Measurements from ENCODE around the gene GALNT9. TPM values are rescaled to one million over a fixed set of nuclear protein-coding genes. Genes with fewer than 3 reads are reported as not detected.
"Not testable (repeated sequence)": the region's sequence is repeated elsewhere in the genome, so short reads cannot be mapped to it uniquely, and the experiment has no call there.

GALNT9 gene
- total RNA-seq (not detected), polyA plus RNA-seq (under 1 TPM in 1 of 2 donors, not detected in 1; 0.61 TPM)

DNA sequence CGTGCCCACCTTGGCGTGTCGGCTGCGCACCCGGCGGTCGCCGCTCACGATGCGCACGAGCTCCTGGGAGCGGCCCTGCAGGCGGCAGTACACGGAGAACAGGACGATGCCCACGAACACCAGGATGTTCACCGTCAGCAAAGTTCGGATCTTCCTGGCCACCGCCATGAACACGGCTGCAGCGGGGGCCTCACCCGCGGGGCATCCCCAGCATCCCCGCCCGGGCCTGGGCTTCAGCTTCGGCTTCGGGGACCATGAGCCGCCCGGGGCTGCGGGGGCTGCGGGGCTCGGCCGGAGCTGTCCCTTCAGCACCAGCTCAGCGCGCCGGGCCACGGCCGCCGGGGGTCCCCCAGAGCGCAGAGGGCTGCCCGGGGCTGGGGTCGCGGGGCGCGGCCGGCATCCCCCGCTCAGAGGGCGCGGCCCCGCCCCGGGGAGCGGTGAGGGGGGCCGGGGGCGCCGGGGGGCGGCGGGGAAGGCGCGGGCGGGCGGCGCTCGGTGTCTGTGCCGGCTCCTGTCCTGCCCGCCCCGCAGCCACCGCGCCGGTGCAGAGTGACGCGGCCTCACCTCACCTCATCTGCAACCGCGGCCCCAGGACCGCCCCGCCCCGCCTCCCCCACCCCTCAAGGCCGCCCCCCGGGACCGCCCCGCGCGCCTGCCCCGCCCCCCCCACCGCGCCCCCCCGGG, at the start of gene GALNT9:
GALNT9 (minus strand) TSS at position 554 of the 684 bp plus-strand sequence; CDS start at position 168, 386 bp downstream.
- no peak within 1 kb of the TSS for H3K27ac Mint-ChIP-seq
- Histone ChIP-seq H3K9me3 (ENCODE audit: control insufficient read depth in 1 of 2, low read length in 2 of 2) (no peaks in the 10 kb centered on the region), H3K4me1 (ENCODE audit: insufficient read depth, low read length) (no peaks in the 10 kb centered on the region), H3K36me3 (ENCODE audit: insufficient read depth, low read length) (no peaks in the 10 kb centered on the region), H3K27ac (ENCODE audit: low read depth, low read length) (no peak within 1 kb of the TSS), H3K4me3 (ENCODE audit: low read length in 2 of 2) (no peak within 1 kb of the TSS), H3K27me3 (ENCODE audit: insufficient read depth, low read length) (peaks cover 6% of the 10 kb centered on the region)
- peaks cover 0 to 2% (median 0%) of the 10 kb centered on the region in 8 donors for H3K9me3 Mint-ChIP-seq
- H3K4me3 Mint-ChIP-seq: peak within 1 kb of the TSS in 1 of 8 donors; percentile 34
- POLR2A ChIA-PET (ENCODE audit: partially characterized antibody): no interaction called here
- H3K36me3 Mint-ChIP-seq: no peaks in the 10 kb centered on the region
- DNase-seq: no peak
- H3K4me1 Mint-ChIP-seq: peaks cover 3 to 13% (median 10%) of the 10 kb centered on the region in 4 donors
- intact Hi-C loops (cut with micrococcal nuclease): no loop called here
- peaks cover 34 to 38% of the 10 kb centered on the region in 2 donors for H3K27me3 Mint-ChIP-seq
- CTCF ChIA-PET (ENCODE audit: partially characterized antibody): no interaction called here

DNA sequence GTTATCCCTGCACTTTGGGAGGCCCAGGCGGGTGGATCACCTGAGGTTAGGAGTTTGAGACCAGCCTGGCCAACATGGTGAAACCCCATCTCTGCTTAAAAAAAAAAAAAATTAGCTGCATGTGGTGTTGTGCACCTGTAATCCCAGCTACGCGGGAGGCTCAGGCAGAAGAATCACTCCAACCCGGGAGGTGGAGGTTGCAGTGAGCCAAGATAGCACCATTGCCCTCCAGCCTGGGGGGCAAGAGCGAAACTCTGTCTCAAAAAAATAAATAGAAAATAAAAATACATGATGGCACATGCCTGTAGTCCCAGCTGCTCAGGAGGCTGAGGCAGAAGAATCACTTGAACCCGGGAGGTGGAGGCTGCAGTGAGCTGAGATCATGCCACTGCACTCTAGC, 49.7 kb upstream of the GALNT9 start:
- intact Hi-C loops (cut with micrococcal nuclease); POLR2A ChIA-PET (ENCODE audit: partially characterized antibody); H3K27ac Mint-ChIP-seq; DNase-seq; H3K4me3 ChIP-seq (ENCODE audit: low read length in 2 of 2); H3K4me1 Mint-ChIP-seq; H3K9me3 Mint-ChIP-seq; H3K9me3 ChIP-seq (ENCODE audit: control insufficient read depth in 1 of 2, low read length in 2 of 2); H3K4me1 ChIP-seq (ENCODE audit: insufficient read depth, low read length); H3K36me3 ChIP-seq (ENCODE audit: insufficient read depth, low read length); H3K36me3 Mint-ChIP-seq; H3K27ac ChIP-seq (ENCODE audit: low read depth, low read length); H3K4me3 Mint-ChIP-seq: not testable (repeated sequence)
- H3K27me3 ChIP-seq (ENCODE audit: insufficient read depth, low read length): peaks cover 19% of the 10 kb centered on the region
- CTCF ChIA-PET (ENCODE audit: partially characterized antibody): interaction anchor here (0.7 kb wide), 1 partner anchor 140 kb away, joined by 3 read pairs; no protein-coding TSS in a partner anchor
- H3K27me3 Mint-ChIP-seq: peaks cover 15 to 22% of the 10 kb centered on the region in 2 donors

DNA sequence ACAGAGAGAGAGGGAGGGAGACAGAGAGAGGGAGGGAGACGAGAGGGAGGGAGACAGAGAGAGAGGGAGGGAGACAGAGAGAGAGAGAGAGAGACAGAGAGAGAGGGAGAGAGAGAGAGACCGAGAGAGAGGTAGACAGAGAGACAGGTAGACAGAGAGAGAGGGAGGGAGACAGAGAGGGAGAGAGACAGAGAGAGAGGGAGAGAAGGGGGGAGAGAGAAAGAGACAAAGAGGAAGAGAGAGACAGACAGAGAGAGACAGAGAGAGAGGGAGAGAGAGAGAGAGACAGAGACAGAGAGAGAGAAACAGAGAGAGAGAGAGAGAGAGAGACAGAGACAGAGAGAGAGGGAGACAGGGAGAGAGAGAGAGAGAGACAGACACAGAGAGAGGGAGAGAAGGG, 47.8 kb upstream of the GALNT9 start:
- Mint-ChIP-seq H3K4me1 (no peaks in the 10 kb centered on the region), H3K27me3 (peaks cover 22 to 30% of the 10 kb centered on the region in 2 donors), H3K27ac (no peak overlapping the region), H3K36me3 (no peaks in the 10 kb centered on the region), H3K9me3 (peaks cover 0 to 1% (median 0%) of the 10 kb centered on the region in 8 donors), H3K4me3 (no peak overlapping the region)
- Histone ChIP-seq H3K27me3 (ENCODE audit: insufficient read depth, low read length) (peaks cover 19% of the 10 kb centered on the region), H3K36me3 (ENCODE audit: insufficient read depth, low read length) (no peaks in the 10 kb centered on the region), H3K9me3 (ENCODE audit: control insufficient read depth in 1 of 2, low read length in 2 of 2) (no peaks in the 10 kb centered on the region), H3K4me3 (ENCODE audit: low read length in 2 of 2) (no peak overlapping the region), H3K27ac (ENCODE audit: low read depth, low read length) (no peak overlapping the region), H3K4me1 (ENCODE audit: insufficient read depth, low read length) (no peaks in the 10 kb centered on the region)
- CTCF ChIA-PET (ENCODE audit: partially characterized antibody): no interaction called here
- POLR2A ChIA-PET (ENCODE audit: partially characterized antibody): no interaction called here
- DNase-seq: no peak
- intact Hi-C loops (cut with micrococcal nuclease): no loop called here

DNA sequence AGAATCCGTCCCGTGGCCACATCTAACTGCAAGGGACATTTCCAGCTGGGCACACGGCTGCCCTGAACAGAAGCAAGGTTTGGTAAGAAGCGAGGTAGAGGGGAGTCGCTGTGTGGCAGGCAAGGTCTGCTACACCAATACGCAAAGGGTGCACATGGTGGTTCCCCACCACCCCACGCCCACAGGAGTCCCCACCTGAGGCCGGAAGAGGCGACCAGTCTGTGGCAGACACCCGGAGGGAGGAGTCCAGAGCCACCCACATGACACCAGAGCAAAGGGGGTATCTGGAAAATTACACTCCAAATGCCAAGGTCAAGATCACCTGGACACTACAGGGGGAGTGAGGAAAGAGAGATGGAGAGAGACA, 47.1 kb upstream of the GALNT9 start:
- Histone ChIP-seq H3K27ac (ENCODE audit: low read depth, low read length) (no peak overlapping the region), H3K4me3 (ENCODE audit: low read length in 2 of 2) (no peak overlapping the region), H3K4me1 (ENCODE audit: insufficient read depth, low read length) (no peaks in the 10 kb centered on the region), H3K9me3 (ENCODE audit: control insufficient read depth in 1 of 2, low read length in 2 of 2) (no peaks in the 10 kb centered on the region), H3K27me3 (ENCODE audit: insufficient read depth, low read length) (peaks cover 19% of the 10 kb centered on the region), H3K36me3 (ENCODE audit: insufficient read depth, low read length) (no peaks in the 10 kb centered on the region)
- POLR2A ChIA-PET (ENCODE audit: partially characterized antibody): no interaction called here
- no peaks in the 10 kb centered on the region for H3K4me1 Mint-ChIP-seq
- CTCF ChIA-PET (ENCODE audit: partially characterized antibody): no interaction called here
- H3K27me3 Mint-ChIP-seq: peaks cover 25 to 32% of the 10 kb centered on the region in 2 donors
- peaks cover 0 to 5% (median 0%) of the 10 kb centered on the region in 8 donors for H3K9me3 Mint-ChIP-seq
- H3K27ac Mint-ChIP-seq: no peak overlapping the region
- no peak for DNase-seq
- intact Hi-C loops (cut with micrococcal nuclease): no loop called here
- H3K36me3 Mint-ChIP-seq: no peaks in the 10 kb centered on the region
- H3K4me3 Mint-ChIP-seq: no peak overlapping the region

DNA sequence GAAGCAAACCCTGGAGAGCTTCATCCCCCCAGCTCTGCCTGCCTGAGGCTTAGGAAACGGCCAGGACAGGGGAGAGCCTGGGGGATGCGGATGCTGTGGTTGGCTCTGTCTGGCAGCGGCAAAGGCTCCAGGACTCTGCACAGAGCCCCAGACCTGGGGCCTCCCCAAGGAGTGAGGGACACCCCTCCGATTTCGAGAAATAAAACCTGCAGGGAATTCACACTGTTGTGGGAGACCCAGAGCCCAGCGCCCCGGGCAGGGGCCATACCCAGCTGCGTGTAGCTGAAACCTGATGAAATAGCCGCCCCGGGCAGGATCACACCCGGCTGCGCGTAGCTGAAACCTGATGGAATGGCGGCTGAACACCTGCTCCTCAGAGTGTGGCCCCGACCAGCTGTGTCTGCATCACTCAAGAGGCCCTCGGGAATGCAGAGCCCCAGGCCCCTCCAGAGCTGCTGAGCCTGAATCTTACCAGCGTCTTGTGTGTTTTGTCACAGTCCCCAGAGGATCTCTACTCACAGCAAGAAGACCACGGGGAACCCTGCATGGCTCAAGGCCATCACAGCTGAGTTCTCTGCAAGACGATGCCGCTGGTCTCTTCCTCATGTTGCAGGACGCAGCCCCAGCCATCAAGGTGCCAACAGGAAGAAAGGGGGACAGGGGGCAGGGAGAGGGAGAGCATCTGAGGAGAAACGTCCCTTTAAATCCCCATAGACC, 46.5 kb upstream of the GALNT9 start:
- peaks cover 27 to 37% of the 10 kb centered on the region in 2 donors for H3K27me3 Mint-ChIP-seq
- H3K27ac Mint-ChIP-seq: peak overlapping the region in 1 of 7 donors; percentile 48
- H3K36me3 Mint-ChIP-seq: no peaks in the 10 kb centered on the region
- Histone ChIP-seq H3K27ac (ENCODE audit: low read depth, low read length) (no peak overlapping the region), H3K27me3 (ENCODE audit: insufficient read depth, low read length) (peaks cover 19% of the 10 kb centered on the region), H3K4me3 (ENCODE audit: low read length in 2 of 2) (no peak overlapping the region), H3K9me3 (ENCODE audit: control insufficient read depth in 1 of 2, low read length in 2 of 2) (no peaks in the 10 kb centered on the region), H3K36me3 (ENCODE audit: insufficient read depth, low read length) (no peaks in the 10 kb centered on the region), H3K4me1 (ENCODE audit: insufficient read depth, low read length) (no peaks in the 10 kb centered on the region)
- peaks cover 0 to 8% (median 1%) of the 10 kb centered on the region in 8 donors for H3K9me3 Mint-ChIP-seq
- H3K4me3 Mint-ChIP-seq: no peak overlapping the region
- no peak for DNase-seq
- no peaks in the 10 kb centered on the region for H3K4me1 Mint-ChIP-seq
- POLR2A ChIA-PET (ENCODE audit: partially characterized antibody): no interaction called here
- intact Hi-C loops (cut with micrococcal nuclease): no loop called here
- CTCF ChIA-PET (ENCODE audit: partially characterized antibody): no interaction called here

DNA sequence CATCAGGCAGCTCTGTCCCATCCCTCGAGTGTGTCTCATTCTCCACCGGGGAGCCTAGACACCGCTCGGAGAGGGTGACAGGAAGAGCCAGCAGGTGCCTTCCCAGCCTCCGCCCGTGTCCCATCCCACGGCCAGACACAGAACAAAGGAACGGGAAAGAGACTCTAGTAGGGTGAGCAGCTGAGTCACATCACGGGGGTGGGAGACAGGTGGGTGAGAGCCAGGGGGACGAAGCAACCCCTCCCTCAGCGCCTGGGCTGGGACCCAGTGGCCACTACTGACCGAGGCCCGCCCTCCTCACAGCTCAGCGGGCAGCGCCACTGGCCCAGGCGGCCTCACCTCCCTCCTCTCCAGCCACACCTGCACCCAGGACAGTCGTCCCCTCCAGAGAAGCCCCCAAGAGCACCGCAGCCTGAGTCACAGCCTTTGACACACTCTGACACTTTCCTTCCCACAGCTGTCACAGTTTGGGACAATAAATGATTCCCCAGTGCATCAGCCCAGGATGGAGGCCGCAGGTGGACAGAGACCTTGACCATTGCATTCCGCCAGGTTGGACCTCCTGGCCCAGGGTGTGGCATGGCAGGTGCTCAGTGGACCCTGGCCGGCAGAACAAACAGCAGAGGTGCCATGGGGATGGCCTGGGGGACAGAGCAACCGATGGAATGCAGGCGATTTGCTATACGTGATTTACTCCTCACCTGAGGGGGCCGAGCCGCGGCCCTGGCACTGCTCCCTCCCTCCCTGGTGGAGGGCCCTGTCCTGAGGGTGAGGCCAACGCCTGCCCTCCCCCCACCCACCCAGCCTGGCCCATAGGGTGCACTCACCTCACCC, 45.4 kb upstream of the GALNT9 start:
- CTCF ChIA-PET (ENCODE audit: partially characterized antibody): no interaction called here
- H3K27me3 ChIP-seq (ENCODE audit: insufficient read depth, low read length): peaks cover 19% of the 10 kb centered on the region

More for the DNA sequence above, 45.4 kb upstream of the GALNT9 start:
- Mint-ChIP-seq H3K36me3 (no peaks in the 10 kb centered on the region), H3K27me3 (peaks cover 38 to 43% of the 10 kb centered on the region in 2 donors), H3K9me3 (peaks cover 0 to 8% (median 1%) of the 10 kb centered on the region in 8 donors), H3K4me1 (no peaks in the 10 kb centered on the region), H3K27ac (no peak overlapping the region), H3K4me3 (no peak overlapping the region)
- no peak overlapping the region for H3K27ac ChIP-seq (ENCODE audit: low read depth, low read length)
- intact Hi-C loops (cut with micrococcal nuclease): no loop called here
- DNase-seq: no peak
- no peaks in the 10 kb centered on the region for H3K4me1 ChIP-seq (ENCODE audit: insufficient read depth, low read length)
- H3K9me3 ChIP-seq (ENCODE audit: control insufficient read depth in 1 of 2, low read length in 2 of 2): no peaks in the 10 kb centered on the region
- POLR2A ChIA-PET (ENCODE audit: partially characterized antibody): interaction anchor here (0.6 kb wide), 1 partner anchor 36 kb away, joined by 3 read pairs; no protein-coding TSS in a partner anchor
- H3K4me3 ChIP-seq (ENCODE audit: low read length in 2 of 2): no peak overlapping the region
- H3K36me3 ChIP-seq (ENCODE audit: insufficient read depth, low read length): no peaks in the 10 kb centered on the region

All from CD4-positive, alpha-beta memory T cell (primary cell).